Measurements from ENCODE around the gene TMEM176A. TPM values are rescaled to one million over a fixed set of nuclear protein-coding genes. Genes with fewer than 3 reads are reported as not detected.

TMEM176A gene
- total RNA-seq, 1 donor from 2014 or later = not detected

- intact Hi-C loops (cut with micrococcal nuclease) = no loop called here
These were observed 13.0 kb upstream of the TMEM176A start for GRCh38 chr7:150787321-150788281.

- intact Hi-C loops (cut with micrococcal nuclease) = no loop called here
These were observed 11.9 kb upstream of the TMEM176A start for GRCh38 chr7:150788474-150789269.

GRCh38 chr7:150790416-150791075 is 10.0 kb upstream of the TMEM176A start:
- intact Hi-C loops (cut with micrococcal nuclease) = loop anchor here (2.0 kb wide), 1 partner anchor 50 kb away; no protein-coding TSS in a partner anchor

GRCh38 chr7:150791304-150791703 is 9.3 kb upstream of the TMEM176A start:
- intact Hi-C loops (cut with micrococcal nuclease) = loop anchor here (2.0 kb wide), 1 partner anchor 49 kb away; no protein-coding TSS in a partner anchor

GRCh38 chr7:150791746-150792452 is 8.7 kb upstream of the TMEM176A start:
- intact Hi-C loops (cut with micrococcal nuclease) = loop anchor here (2.0 kb wide), 1 partner anchor 49 kb away; no protein-coding TSS in a partner anchor

GRCh38 chr7:150793569-150794238 is 6.9 kb upstream of the TMEM176A start:
- intact Hi-C loops (cut with micrococcal nuclease) = no loop called here

- intact Hi-C loops (cut with micrococcal nuclease) = no loop called here
These were observed 2.9 kb upstream of the TMEM176A start for GRCh38 chr7:150797661-150798060.

GRCh38 chr7:150799156-150799555 is 1.4 kb upstream of the TMEM176A start:
- intact Hi-C loops (cut with micrococcal nuclease) = no loop called here

GRCh38 chr7:150799741-150800580 is 608 bp upstream of the TMEM176A start, which contains the start of gene TMEM176B:
Gene TMEM176B, minus strand, starts transcription at chr7:150800364. Its CDS starts 3,795 bp downstream, at chr7:150796569.
- intact Hi-C loops (cut with micrococcal nuclease) = no loop called here

- intact Hi-C loops (cut with micrococcal nuclease) = no loop called here
These were observed 825 bp downstream of the TMEM176A start for GRCh38 chr7:150801242-150801945.

- intact Hi-C loops (cut with micrococcal nuclease) = no loop called here
These were observed 1.6 kb downstream of the TMEM176A start for GRCh38 chr7:150801946-150802771.

- intact Hi-C loops (cut with micrococcal nuclease) = no loop called here
These were observed 2.7 kb downstream of the TMEM176A start for GRCh38 chr7:150803161-150803860.

GRCh38 chr7:150804802-150805201 is 4.2 kb downstream of the TMEM176A start:
- intact Hi-C loops (cut with micrococcal nuclease) = no loop called here

- intact Hi-C loops (cut with micrococcal nuclease) = no loop called here
These were observed 5.3 kb downstream of the TMEM176A start for GRCh38 chr7:150805864-150806263.

GRCh38 chr7:150806454-150806853 is 5.9 kb downstream of the TMEM176A start:
- intact Hi-C loops (cut with micrococcal nuclease) = no loop called here

GRCh38 chr7:150806863-150807262 is 6.3 kb downstream of the TMEM176A start:
- intact Hi-C loops (cut with micrococcal nuclease) = no loop called here
